OCI-M1 (cell line): ENCODE measurements around the gene RGS7.
"Not testable (repeated sequence)": the region's sequence is repeated elsewhere in the genome, so short reads cannot be mapped to it uniquely, and the experiment has no call there.

Experiments
- DNase-seq: peaks from one replicate; lab custom pipeline; 2025; lab: John Stamatoyannopoulos, UW

The RGS7 gene

GRCh38 chr1:240980342-240980741 lies 376.7 kb downstream of the RGS7 start:
- no peak for DNase-seq

- no peak for DNase-seq
Measured at GRCh38 chr1:240976685-240977084, 380.3 kb downstream of the RGS7 start.

- DNase-seq = no peak
Measured at GRCh38 chr1:240973875-240974274, 383.1 kb downstream of the RGS7 start.

- not testable (repeated sequence) for DNase-seq
Measured at GRCh38 chr1:240972059-240972458, 384.9 kb downstream of the RGS7 start.

- no peak for DNase-seq
Measured at GRCh38 chr1:240970253-240970652, 386.8 kb downstream of the RGS7 start.

- DNase-seq = no peak
Measured at GRCh38 chr1:240968864-240969263, 388.1 kb downstream of the RGS7 start.

GRCh38 chr1:240967070-240967724 lies 389.8 kb downstream of the RGS7 start:
- peak; percentile 20 for DNase-seq

- no peak for DNase-seq
Measured at GRCh38 chr1:240965581-240966091, 391.4 kb downstream of the RGS7 start.

GRCh38 chr1:240962086-240962485 lies 394.9 kb downstream of the RGS7 start:
- DNase-seq = no peak

- DNase-seq = no peak
Measured at GRCh38 chr1:240956424-240956823, 400.6 kb downstream of the RGS7 start.

GRCh38 chr1:240956020-240956419 lies 401.0 kb downstream of the RGS7 start:
- no peak for DNase-seq

- DNase-seq = peak; percentile 21
Measured at GRCh38 chr1:240947438-240948224, 409.4 kb downstream of the RGS7 start.

- peak; percentile 61 for DNase-seq
Measured at GRCh38 chr1:240946926-240947325, 410.1 kb downstream of the RGS7 start.

GRCh38 chr1:240942901-240943300 lies 414.1 kb downstream of the RGS7 start:
- no peak for DNase-seq

GRCh38 chr1:240941701-240942370 lies 415.2 kb downstream of the RGS7 start:
- no peak for DNase-seq

- no peak for DNase-seq
Measured at GRCh38 chr1:240936911-240937668, 419.9 kb downstream of the RGS7 start.

GRCh38 chr1:240935920-240936319 lies 421.1 kb downstream of the RGS7 start:
- no peak for DNase-seq

- DNase-seq = no peak
Measured at GRCh38 chr1:240931031-240931430, 426.0 kb downstream of the RGS7 start.

- DNase-seq = no peak
Measured at GRCh38 chr1:240928265-240928664, 428.7 kb downstream of the RGS7 start.

GRCh38 chr1:240927821-240928220 lies 429.2 kb downstream of the RGS7 start:
- DNase-seq = no peak

GRCh38 chr1:240925273-240925672 lies 431.7 kb downstream of the RGS7 start:
- no peak for DNase-seq

- DNase-seq = no peak
Measured at GRCh38 chr1:240917976-240918375, 439.0 kb downstream of the RGS7 start.
